Muscle layer of colon (tissue), 2 donors: ENCODE results near the gene DCC.

ENCODE experiments used
- H3K27ac ChIP-seq: one replicate; pipeline ENCODE4 v1.7.0; 2013; ENCODE audit warnings: low read depth, mild to moderate bottlenecking, low read length, moderate library complexity
- H3K27me3 ChIP-seq, 2 donors: one replicate each; pipeline ENCODE4 v1.7.0; 2013; ENCODE audit warnings: low read length in 2 of 2, mild to moderate bottlenecking in 2 of 2; ENCODE audit not compliant: insufficient read depth in 2 of 2, control insufficient read depth in 1 of 2
- H3K36me3 ChIP-seq: one replicate; pipeline ENCODE4 v1.7.0; 2013; ENCODE audit warnings: mild to moderate bottlenecking, low read length; ENCODE audit not compliant: insufficient read depth
- H3K4me1 ChIP-seq: one replicate; pipeline ENCODE4 v1.7.0; 2013; ENCODE audit warnings: mild to moderate bottlenecking, low read length; ENCODE audit not compliant: insufficient read depth
- H3K4me3 ChIP-seq, 2 donors: one replicate each; pipeline ENCODE4 v1.7.0; 2013; ENCODE audit warnings: low read length in 2 of 2, low read depth in 1 of 2, mild to moderate bottlenecking in 1 of 2, moderate library complexity in 1 of 2
- H3K9ac ChIP-seq: one replicate; pipeline ENCODE4 v1.7.0; 2013; ENCODE audit warnings: low read length
- H3K9me3 ChIP-seq: one replicate; pipeline ENCODE4 v1.7.0; 2013; ENCODE audit warnings: mild to moderate bottlenecking, low read length
- donor health status: abdominal sarcoma.
- donor health status: Adenocarcinoma of cecum.

The DCC gene

DNA sequence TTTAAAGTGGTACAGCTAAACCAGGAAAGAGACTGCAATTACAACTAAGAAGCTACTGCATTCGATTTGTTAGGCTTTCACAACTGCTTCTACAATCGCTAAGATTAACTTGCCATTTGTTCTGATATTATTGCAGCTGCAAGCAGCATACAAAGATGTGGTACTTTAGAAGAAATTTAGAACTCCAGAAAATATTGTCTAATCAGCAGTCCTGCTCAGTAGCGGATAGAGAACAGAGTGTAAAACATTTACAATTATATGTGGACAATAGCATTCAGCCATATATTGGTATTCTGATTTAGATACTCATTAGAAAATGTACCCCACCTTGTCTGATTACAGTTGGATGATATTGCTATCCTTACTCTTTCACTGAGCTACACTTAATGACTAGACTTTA is 265.3 kb downstream of the DCC start:
- Histone ChIP-seq H3K27ac (no peak overlapping the region), H3K36me3 (no peaks in the 10 kb centered on the region), H3K4me3 (no peak overlapping the region), H3K4me1 (no peaks in the 10 kb centered on the region), H3K27me3 (no peaks in the 10 kb centered on the region), H3K9ac (no peak overlapping the region), H3K9me3 (no peaks in the 10 kb centered on the region)

DNA sequence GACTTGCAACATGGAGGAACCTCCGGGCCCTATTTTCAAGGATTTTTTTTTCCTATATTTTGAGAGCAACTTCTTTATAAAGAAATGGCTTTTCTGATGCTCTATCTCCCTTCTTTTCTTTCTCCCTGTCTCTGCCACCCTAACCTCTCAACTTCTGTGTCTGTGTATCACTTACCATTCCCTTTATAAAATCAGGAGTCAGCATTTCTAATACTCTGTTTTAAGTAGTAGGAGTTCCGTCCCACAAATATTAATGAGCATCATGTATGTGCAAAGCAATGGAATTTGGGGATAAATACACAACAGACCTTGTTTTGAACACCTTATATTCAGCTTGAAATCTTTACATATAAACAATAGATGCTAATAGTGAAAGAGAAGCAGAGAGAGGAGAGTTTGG is 268.0 kb downstream of the DCC start:
- H3K9me3 ChIP-seq, result no peaks in the 10 kb centered on the region
- H3K27me3 ChIP-seq, result no peaks in the 10 kb centered on the region
- no peak overlapping the region for H3K9ac ChIP-seq
- no peaks in the 10 kb centered on the region for H3K36me3 ChIP-seq
- H3K4me1 ChIP-seq, result no peaks in the 10 kb centered on the region
- no peak overlapping the region for H3K27ac ChIP-seq
- no peak overlapping the region for H3K4me3 ChIP-seq

GRCh38 chr18:52610451-52611115 is 270.6 kb downstream of the DCC start:
- no peak overlapping the region for H3K4me3 ChIP-seq
- H3K27me3 ChIP-seq, result no peaks in the 10 kb centered on the region
- no peaks in the 10 kb centered on the region for H3K36me3 ChIP-seq
- no peaks in the 10 kb centered on the region for H3K9me3 ChIP-seq
- H3K4me1 ChIP-seq, result no peaks in the 10 kb centered on the region
- no peak overlapping the region for H3K9ac ChIP-seq
- no peak overlapping the region for H3K27ac ChIP-seq

DNA sequence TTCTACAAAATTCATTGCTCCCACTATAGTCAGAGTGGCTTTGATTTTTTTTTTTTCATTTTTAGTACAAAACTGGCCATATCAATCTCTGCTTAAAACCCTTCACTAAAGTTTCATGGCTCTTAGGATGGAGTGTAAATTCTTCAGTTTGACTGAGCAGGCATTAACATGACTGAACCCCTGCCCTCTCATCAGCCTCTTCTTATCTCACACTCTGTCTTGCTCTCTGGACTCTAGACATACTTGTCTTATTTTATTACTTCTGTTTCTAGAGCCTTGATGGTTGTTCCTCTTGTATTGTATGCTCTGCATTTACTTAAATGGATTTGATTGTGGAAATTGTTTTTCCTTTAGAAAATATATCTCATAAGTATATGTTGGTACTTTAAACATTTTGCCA is 272.4 kb downstream of the DCC start:
- Histone ChIP-seq H3K36me3 (no peaks in the 10 kb centered on the region), H3K4me3 (no peak overlapping the region), H3K4me1 (no peaks in the 10 kb centered on the region), H3K9ac (no peak overlapping the region), H3K9me3 (no peaks in the 10 kb centered on the region), H3K27ac (no peak overlapping the region), H3K27me3 (no peaks in the 10 kb centered on the region)

GRCh38 chr18:52615321-52615720 is 275.3 kb downstream of the DCC start:
- no peak overlapping the region for H3K9ac ChIP-seq
- no peak overlapping the region for H3K4me3 ChIP-seq
- H3K36me3 ChIP-seq, result no peaks in the 10 kb centered on the region
- H3K4me1 ChIP-seq, result no peaks in the 10 kb centered on the region
- no peaks in the 10 kb centered on the region for H3K27me3 ChIP-seq
- no peaks in the 10 kb centered on the region for H3K9me3 ChIP-seq
- no peak overlapping the region for H3K27ac ChIP-seq

- no peaks in the 10 kb centered on the region for H3K27me3 ChIP-seq
- H3K36me3 ChIP-seq, result no peaks in the 10 kb centered on the region
- H3K4me3 ChIP-seq, result no peak overlapping the region
- no peaks in the 10 kb centered on the region for H3K9me3 ChIP-seq
- H3K9ac ChIP-seq, result no peak overlapping the region
- no peak overlapping the region for H3K27ac ChIP-seq
- no peaks in the 10 kb centered on the region for H3K4me1 ChIP-seq
These were observed 275.9 kb downstream of the DCC start for GRCh38 chr18:52615943-52616342.

DNA sequence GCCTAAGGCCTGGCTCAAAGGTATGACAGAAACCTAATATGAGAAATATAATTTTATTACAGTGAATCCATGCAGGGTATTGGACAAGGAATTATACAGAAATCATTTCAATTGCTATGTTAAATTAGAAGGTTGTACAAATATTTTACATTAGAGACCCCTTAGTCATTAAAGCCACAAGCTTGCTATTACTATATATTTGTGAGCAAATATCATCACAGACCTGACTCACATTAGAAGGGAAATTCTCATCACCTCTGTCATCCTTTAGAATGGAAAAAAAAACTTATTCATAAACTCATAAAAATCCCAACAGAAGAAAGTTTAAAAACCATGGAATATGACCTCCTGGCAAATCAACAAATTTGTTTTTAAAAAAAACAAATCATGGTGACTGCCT is 277.9 kb downstream of the DCC start:
- Histone ChIP-seq H3K9me3 (no peaks in the 10 kb centered on the region), H3K4me3 (no peak overlapping the region), H3K27me3 (no peaks in the 10 kb centered on the region), H3K9ac (no peak overlapping the region), H3K36me3 (no peaks in the 10 kb centered on the region), H3K27ac (no peak overlapping the region), H3K4me1 (no peaks in the 10 kb centered on the region)

- H3K9me3 ChIP-seq, result no peaks in the 10 kb centered on the region
These were observed 281.0 kb downstream of the DCC start for GRCh38 chr18:52620926-52621439.

GRCh38 chr18:52624702-52625101 is 284.7 kb downstream of the DCC start:
- Histone ChIP-seq H3K27me3 (no peaks in the 10 kb centered on the region), H3K9ac (no peak overlapping the region), H3K4me1 (no peaks in the 10 kb centered on the region), H3K9me3 (no peaks in the 10 kb centered on the region), H3K27ac (no peak overlapping the region), H3K36me3 (no peaks in the 10 kb centered on the region), H3K4me3 (no peak overlapping the region)

More at GRCh38 chr18:52620926-52621439, 281.0 kb downstream of the DCC start:
- Histone ChIP-seq H3K27me3 (no peaks in the 10 kb centered on the region), H3K4me3 (no peak overlapping the region), H3K27ac (no peak overlapping the region), H3K4me1 (no peaks in the 10 kb centered on the region), H3K36me3 (no peaks in the 10 kb centered on the region), H3K9ac (no peak overlapping the region)

GRCh38 chr18:52636536-52636935 is 296.5 kb downstream of the DCC start:
- H3K27me3 ChIP-seq, result no peaks in the 10 kb centered on the region
- no peaks in the 10 kb centered on the region for H3K4me1 ChIP-seq
- H3K9ac ChIP-seq, result no peak overlapping the region
- H3K27ac ChIP-seq, result no peak overlapping the region
- H3K4me3 ChIP-seq, result no peak overlapping the region
- no peaks in the 10 kb centered on the region for H3K9me3 ChIP-seq
- no peaks in the 10 kb centered on the region for H3K36me3 ChIP-seq

DNA sequence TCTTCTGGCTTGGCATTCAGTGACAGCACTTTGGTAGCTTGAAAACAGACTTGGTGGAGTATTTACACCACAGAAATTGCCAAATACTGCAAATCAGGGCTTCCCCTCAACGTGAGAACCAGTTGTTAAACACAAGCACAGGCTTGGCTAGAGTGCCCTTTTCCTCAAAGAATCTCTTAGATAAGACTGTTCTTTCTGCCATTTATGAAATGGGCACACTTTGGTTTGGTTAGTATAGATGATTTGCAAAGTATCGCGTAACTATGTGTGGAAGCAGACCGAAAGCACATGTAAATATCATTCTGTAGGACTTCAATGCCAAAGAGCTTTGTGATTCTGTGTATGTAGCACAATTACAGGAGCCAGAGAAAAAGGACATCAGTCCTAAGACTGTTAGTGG is 308.2 kb downstream of the DCC start:
- Histone ChIP-seq H3K4me3 (no peak overlapping the region), H3K9ac (no peak overlapping the region), H3K9me3 (no peaks in the 10 kb centered on the region), H3K36me3 (no peaks in the 10 kb centered on the region), H3K27ac (no peak overlapping the region), H3K27me3 (no peaks in the 10 kb centered on the region), H3K4me1 (no peaks in the 10 kb centered on the region)

DNA sequence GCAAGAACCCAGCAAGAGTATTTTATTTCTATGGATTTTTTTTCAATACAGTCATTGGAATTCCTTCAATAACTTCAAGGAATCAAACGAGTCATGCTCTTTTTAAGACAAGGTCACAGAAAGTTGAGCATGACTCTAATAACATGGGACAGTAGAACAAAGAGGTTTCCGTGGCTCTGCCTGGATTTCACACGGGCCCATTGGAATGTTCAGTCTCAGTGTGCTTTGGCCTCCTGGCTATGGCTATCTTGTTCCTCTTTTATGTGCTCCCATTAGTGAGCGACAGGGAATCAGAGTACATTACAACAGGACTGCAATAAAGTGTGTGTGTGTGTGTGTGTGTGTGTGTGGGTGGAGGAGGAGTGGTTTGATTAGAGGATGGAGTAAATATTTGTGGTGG is 312.4 kb downstream of the DCC start:
- Histone ChIP-seq H3K27me3 (no peaks in the 10 kb centered on the region), H3K36me3 (no peaks in the 10 kb centered on the region)

More for the DNA sequence above, 312.4 kb downstream of the DCC start:
- no peak overlapping the region for H3K9ac ChIP-seq
- no peaks in the 10 kb centered on the region for H3K9me3 ChIP-seq
- H3K4me3 ChIP-seq, result no peak overlapping the region
- H3K27ac ChIP-seq, result no peak overlapping the region
- H3K4me1 ChIP-seq, result no peaks in the 10 kb centered on the region
